GM18861 (cell line): Measurements from ENCODE around the gene CCDC126.
"Not testable (repeated sequence)": the region's sequence is repeated elsewhere in the genome, so short reads cannot be mapped to it uniquely, and the experiment has no call there.

Source experiments
- ATAC-seq: cut with Tn5 transposase; IDR thresholded peaks from one replicate; pipeline ENCODE4 v1.9.1; 2021; ENCODE audit not compliant: unreplicated experiment

Gene CCDC126, protein sequence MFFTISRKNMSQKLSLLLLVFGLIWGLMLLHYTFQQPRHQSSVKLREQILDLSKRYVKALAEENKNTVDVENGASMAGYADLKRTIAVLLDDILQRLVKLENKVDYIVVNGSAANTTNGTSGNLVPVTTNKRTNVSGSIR

DNA sequence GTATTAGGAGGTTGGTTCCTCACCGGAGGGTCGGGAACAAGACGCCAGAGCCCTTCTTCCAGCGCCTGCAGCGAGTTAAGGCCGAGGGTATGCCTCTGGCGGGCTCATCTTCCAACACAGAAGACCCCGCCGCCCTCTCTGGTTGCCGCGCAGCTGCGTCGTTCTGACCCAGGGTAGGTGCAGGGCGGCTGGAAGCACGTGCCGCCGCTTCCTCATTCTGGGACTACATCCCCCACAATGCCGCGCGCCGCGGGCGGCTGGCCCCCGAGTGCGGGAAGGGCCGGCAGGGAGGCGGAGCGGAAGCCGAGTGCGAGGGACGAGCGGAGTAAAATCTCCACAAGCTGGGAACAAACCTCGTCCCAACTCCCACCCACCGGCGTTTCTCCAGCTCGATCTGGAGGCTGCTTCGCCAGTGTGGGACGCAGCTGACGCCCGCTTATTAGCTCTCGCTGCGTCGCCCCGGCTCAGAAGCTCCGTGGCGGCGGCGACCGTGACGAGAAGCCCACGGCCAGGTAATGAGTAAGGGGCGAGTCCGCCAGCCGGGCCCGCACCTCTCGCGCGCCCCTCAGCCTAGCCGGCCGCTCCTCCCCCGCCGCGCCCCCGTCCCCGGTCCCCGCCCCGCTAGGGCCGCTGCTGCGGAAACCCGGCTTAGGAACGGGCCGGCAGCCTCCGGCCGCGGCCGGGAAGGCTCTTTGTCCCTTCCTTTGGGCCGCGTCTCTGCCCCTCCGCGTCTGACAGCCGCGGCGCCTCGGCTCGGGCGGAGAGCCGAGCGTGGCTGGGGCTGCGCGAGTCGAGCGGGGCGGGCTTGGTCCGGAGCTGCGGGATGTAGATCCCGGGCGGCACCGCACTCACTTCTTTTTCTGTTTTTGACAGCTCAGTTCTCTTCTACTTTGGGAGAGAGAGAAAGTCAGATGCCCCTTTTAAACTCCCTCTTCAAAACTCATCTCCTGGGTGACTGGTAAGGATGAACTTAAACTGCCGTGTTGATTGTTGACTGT lies at the start of gene CCDC126:
Gene CCDC126, plus strand, starts transcription at position 289 of the 998 bp plus-strand sequence. CDS start 13,934 bp downstream, outside the sequence.
- peak; percentile 67 for ATAC-seq

DNA sequence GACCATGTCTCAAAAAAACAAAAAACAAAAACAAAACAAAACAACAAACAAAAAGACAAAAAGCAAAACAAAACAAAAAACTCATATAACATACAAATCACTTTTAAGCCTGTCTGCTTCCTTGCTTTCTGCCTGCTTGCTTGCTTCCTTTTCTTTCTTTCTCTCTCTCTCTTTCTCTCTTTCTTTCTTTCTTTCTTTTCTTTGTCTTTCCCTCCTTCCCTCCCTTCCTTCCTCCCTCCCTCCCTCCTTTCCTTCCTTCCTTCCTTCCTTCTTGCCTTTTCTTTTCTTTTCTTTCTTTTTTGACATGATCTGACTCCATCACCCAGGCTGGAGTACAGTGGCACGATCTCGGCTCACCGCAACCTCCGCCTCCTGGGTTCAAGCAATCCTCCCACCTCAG lies 49.5 kb upstream of the CCDC126 start:
- no peak for ATAC-seq

DNA sequence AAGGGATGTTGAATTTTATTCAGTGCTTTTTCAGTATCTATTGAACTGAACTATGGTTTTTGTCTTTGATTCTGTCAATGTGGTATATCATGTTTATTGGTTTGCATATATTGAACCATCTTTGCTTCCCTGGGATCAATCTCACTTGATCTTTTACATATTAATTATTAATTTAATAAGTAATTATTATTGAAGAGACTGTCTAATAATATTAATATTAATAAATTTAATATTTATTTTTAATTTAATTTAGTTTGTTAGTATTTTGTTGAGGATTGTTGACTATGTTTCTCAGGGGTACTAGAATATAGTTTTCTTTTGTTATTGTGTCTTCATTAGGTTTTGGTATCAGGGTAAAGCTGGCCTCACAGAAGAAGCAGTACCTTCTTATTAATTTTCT lies 38.9 kb upstream of the CCDC126 start:
- ATAC-seq = no peak

DNA sequence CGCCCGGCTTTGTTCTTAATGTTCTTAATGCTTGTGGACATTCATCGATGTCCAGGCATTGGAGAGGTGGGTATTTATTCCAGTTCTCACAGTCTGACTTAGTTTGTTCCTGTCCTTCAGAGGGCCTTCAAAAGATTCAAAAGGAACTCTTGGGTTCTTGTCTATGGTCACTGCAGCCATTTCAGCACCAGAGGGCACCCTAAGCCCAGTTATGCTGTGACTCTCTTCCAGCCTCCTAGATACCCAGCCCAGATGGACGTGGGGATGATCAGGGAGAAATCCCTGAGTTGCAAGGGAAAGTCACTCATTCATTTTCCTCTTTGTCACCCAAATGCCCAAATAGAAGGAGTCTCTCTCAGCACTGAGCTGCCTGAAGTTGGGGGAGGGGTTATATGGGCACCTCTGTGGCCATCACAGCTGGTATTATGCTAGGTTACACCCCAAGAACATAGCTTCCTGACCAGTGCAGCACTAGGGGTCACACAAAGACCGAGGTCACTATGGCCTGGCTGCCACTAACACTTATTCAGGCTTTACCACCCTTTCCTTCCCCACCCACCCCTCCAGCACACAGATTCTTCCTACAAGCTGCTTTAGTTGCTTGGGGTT lies 26.5 kb upstream of the CCDC126 start:
- peak; percentile 74 for ATAC-seq

DNA sequence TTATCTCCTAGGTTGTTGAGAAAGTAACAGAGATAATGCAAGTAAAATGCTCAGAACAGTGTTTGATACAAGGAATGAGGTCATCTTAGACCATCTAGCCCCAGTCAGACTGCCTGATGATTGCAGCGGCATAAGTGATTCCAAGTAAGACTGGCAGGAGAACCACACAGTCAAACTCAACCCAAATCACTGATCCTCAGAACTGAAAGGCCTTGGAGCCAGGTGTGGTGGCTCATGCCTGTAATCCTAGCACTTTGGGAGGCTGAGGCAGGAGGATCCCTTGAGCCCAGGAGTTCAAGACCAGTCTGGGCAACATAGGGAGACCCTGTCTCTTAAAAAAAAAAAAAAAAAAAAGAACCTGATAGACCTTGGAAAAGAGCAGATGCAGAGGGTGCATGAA lies 15.2 kb upstream of the CCDC126 start:
- not testable (repeated sequence) for ATAC-seq

DNA sequence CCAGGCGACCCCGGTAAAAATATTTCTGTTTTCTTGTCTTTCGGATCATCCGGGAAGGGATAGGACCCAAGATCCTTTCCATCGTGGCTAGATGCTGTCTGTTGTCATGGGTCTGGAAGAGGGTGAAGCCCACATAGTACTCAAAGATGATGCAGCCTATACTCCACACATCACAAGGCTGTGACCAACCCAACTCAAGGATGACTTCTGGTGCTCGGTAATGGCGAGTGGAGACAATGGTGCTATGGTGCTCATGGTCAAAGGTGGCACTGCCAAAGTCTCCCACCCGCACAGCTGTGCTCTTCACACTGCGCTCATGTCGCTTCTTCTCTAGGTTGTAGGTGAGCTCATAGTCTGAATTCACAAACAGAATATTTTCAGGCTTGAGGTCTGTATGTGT lies 11.9 kb upstream of the CCDC126 start:
- ATAC-seq = not testable (repeated sequence)

DNA sequence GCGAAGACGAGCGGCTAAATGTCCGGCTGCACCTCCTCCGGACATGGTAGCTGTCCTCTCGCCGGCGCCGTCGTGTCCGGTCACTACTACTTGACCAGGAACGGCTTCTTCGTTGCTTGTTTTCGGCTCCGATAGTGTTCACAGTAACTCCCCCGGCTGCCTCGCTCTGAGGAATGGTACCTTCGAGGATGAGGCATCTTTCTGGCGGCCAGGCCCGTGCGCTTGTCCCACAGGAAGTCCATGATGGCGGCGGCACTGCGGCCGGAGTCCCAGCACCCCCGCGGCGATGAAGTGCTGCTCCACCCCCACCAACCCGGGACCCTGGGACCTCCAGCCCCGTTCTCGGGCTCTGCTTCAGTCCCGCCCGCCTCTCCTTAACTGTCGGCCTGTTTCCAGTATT lies 11.0 kb upstream of the CCDC126 start:
- ATAC-seq = no peak

DNA sequence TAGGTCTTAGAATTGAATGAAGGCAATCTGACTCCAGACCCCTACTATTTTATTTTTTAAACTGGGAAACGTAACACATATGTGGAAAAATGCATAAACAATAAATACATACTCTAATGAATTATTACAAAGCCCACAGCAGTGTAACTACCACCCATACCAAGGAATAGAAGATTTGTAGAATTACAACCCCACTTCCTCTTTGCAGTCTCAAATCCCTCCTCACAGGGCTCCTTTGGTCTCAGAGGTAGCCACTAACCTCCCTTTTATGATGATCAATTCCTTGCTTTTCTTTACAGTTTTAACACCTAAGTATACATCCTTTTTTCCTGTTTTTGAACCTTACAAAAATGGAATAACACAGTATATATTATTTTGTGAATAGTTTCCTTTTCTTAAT lies 6.7 kb upstream of the CCDC126 start:
- ATAC-seq = no peak

DNA sequence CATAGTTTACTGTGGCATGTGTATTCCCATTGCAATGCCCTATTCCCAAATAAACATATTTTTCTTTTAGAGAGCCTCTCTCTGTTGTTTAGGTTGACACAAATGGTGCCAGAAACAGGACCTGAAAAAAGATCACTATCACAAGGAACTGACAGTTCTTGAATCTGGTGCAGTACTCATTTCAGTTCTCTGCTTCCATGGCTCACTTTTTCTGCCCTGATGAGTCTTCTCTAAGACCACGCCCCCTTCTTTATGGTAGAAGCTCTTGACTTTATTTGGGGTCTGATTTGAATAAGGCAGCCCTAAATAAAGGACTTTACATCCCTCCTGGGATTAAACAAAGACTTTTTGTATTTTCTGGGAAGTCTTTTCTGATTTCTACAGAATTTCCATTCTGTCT lies 3.5 kb upstream of the CCDC126 start:
- no peak for ATAC-seq

DNA sequence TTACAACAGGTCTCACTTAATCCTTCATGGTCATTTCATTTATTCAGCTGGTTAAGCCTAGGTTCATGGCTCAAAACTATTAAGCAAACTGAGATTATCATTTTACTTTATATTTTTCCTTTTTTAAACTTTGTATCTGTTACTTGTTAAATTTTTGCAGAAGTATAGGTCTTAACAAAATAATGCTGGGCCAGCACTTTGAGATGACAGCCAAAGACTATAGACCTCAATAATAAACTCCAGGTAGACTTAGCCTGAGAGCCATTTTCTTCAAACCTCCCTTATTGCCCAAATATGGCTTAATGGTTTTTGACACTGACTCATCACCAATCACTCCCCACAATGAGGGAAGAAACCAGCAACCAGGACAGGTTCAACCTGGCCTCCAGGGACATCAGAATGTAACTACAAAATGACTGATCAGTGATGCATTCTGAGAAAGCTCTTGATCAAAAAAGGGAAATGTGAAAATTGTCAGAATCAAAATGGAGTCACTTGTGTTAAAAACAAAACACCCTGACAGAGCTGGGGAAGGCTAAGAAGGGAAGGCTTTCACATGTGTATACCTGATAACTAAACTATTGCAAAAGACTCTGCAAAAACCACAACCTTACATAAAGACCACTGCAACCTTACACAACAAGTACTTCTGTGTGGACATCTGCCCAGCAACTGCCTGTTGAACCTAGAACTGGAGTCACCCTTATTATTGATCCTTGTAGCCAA lies 2.1 kb upstream of the CCDC126 start:
- ATAC-seq = peak; percentile 74

DNA sequence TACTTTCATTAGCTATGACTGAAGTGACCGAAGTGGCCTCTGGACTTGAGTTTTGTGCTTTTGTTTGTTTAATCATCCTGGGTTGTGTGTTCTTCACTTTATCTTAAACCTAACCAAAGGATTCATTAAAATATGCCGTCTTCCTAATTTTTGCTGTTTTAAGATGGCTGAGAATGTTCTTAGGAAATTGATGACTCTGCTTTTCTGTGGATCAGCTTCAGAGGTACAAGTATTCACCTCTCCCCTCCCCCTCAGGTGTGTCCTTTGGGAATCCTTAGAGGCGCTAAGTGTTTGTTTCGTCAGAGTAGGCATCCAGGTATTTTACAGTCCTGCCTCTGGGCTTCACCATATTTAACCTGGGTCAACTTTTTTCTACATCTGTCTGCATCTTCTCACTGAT lies 1.1 kb downstream of the CCDC126 start:
- no peak for ATAC-seq

DNA sequence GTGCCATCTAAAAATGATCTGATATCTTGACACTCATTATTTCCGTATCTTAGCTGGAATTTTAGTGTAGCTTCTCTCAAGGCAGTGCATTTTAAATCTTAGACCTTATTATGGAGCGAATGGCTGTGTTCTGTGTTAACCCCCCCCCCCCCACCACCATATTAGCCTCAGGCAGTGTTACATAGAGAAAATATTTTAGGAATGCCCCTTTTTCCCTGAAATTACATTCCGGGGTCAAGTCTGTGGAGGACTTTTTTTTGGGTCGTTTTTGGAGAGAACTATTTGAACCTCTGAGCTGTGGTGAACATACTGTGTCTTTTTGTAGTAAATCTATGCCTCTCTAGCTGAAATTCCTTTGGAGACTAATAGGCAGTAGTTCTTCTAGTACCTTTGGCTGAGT lies 3.1 kb downstream of the CCDC126 start:
- ATAC-seq = no peak

DNA sequence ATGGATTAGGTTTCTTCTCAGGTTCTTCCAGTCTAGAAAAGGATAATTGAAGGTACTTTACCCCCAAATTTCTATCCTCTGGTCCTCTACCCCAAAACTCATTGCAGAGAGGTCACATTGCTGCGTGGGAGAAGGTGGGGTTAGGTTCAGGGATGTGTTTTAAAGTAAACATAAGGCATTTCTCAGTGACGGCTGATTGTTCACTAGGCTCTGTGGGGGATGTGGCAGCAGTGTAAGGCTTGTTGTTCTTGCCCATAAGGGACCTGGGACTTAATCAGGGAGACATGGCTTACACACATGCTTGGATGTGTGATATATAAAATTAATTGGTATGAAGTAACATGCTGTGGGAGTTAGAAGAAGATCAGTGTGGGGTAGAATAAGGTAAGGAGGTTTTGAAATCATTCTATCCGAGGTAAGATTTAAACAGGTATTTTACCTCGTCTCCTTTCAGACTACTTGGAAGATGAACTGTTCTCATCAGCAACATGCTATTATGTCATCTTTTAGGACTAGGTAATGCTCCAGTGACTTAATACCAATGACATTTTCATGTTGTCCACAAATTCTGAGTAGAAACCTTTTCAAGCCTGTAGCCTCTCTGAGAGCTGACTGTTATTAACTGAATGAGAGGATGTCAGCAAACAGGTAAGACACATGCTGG lies 6.6 kb downstream of the CCDC126 start:
- no peak for ATAC-seq

DNA sequence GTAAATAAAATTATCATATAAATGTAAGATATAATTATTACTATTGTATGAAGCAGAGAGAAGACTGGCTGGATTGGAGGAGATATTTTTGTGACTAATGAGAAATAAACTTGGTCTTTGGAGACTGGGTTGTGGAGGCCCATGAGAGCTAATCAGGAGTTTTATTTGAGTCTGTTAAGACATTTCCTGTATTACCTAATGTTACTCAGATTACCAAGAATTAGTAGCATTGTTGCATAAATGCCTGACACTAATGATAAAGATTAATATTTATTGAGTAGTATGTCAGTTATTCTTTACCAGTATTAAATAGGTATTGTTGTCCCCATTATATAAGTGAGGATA lies 7.1 kb downstream of the CCDC126 start:
- no peak for ATAC-seq

DNA sequence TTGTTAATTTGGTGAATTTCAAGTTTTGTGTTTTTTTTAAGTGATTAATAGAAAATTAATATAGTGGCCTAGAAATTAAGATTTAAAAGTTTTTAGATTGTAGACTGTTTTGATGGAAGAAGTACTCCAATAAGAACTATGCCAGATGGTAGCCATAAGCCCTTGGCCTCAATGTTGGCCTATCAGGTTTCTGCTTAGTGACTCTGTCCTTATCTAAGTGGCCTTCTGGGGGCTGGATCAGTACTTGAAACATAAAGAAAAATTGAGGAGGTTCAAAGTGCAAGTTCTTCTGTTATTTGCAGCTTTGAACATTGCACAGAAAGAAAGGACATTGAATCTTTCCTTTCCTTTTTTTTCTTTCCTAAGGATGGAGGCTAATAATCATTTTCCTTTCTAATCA lies 9.9 kb downstream of the CCDC126 start:
- no peak for ATAC-seq

DNA sequence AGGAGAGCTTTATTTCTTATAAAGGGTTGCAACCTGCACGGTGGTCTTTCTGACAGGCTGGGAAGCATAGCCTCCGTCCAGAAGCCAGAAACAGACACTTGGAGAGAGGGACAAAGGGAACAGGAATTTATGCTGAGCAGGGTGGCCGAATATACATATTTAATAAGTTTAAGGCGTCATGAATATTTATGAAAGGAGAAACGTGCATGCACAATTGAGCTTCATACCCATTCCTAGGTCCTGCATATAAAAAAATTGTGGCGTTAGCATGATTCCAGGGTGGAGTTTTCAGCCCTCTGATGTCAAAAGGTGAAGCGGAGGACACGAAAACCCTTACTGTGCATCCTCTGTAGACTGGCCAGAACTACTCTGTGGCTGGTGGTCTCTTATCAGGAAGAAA lies 10.7 kb downstream of the CCDC126 start:
- no peak for ATAC-seq

DNA sequence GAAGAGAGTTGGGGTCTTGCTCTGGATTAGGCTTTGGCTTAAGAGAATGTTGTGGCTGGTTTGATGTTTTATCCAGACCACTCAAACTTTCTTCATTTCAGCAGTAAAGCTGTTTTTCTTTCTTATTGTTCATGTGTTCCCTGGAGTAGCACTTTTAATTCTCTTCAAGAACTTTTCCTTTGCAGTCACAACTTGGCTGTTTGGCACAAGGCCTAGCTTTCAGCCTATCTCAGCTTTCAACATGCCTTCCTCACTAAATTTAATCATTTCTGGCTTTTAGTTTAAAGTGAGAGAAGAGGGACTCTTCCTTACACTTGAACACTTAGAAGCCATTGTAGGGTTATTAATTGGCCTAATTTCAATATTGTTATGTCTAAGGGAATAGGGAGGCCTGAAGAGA lies 18.1 kb downstream of the CCDC126 start:
- no peak for ATAC-seq

DNA sequence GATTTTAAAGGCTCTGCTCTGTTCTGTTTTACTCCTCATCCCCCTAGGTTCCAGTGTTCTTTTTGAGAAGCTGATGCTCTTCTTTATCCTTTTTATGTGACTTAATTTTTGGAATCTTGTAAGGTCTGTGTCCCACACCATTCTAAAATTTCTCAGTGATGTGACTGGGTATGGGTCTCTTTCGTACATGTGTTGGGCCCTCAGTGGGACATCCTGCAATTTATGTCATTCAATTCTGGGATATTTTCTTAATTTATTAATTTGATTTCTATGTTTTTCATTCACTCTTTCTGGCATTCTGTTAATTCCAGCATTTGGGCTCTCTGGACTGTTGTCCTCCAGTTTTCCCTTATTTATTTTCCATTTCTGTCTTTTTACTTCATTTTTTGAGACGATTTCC lies 19.4 kb downstream of the CCDC126 start:
- no peak for ATAC-seq

DNA sequence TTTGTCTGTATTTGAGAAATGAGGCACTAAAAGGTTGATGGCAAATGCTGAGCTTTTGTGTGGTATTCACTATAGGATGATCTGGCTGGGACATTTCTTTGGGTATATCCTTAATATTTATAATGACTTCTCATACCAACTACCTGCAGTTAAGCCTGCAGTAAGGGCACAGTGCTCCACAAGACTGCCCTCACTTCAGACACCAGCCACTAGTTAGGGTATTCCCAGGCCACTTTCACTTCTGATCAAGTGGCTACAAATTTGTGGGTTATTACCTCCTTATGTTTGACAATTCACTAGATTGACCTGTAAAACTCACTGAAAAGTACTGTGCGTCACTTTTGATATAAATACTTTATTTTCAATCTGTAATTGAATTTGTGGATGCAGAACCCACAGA lies 20.3 kb downstream of the CCDC126 start:
- ATAC-seq = no peak

DNA sequence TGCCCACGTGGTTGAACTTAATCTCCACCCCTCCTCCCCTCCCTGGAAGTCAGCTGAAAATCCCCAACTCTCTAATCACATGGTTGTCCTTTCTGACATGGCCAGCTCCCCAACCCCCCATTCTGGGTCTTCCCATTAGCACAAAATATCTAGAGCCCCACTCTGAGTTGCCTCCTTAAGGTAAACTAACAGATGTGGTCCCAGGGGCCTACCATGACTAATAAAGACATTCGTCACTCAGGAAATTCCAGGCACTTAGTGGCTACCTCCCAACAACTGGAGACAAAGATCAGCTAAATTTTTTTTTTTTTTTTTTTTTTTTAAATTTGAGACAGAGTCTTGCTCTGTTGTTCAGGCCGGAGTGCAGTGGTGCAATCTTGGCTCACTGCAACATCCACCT lies 21.1 kb downstream of the CCDC126 start:
- ATAC-seq = no peak

DNA sequence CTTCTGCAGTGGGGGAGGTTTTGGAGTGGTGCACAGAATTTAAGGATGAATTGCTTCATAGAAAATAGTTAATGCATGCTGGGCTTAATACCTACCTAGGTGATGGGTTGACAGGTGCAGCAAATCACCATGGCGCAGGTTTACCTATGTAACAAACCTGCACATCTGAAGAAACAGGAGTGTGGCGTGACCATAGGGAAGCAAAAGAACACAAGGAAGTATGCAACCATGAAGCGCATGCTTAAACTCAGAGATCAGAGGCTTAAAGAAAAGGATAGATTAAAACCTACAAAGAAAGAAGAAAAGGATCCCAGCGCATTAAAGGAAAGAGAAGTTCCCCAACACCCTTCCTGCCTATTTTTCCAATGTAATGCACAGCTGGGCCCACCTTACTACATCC lies 22.0 kb downstream of the CCDC126 start:
- ATAC-seq = no peak
